GM18861 (cell line): Measurements from ENCODE around the gene EPC2.
"Not testable (repeated sequence)": the region's sequence is repeated elsewhere in the genome, so short reads cannot be mapped to it uniquely, and the experiment has no call there.

Experiments used
- ATAC-seq: cut with Tn5 transposase; IDR thresholded peaks from one replicate; pipeline ENCODE4 v1.9.1; 2021; ENCODE audit not compliant: unreplicated experiment

Gene EPC2

GRCh38 chr2:148638543-148638942 lies 6.0 kb upstream of the EPC2 start:
- no peak for ATAC-seq

GRCh38 chr2:148640767-148641166 lies 3.8 kb upstream of the EPC2 start:
- no peak for ATAC-seq

- no peak for ATAC-seq
Measured at GRCh38 chr2:148642112-148642744, 2.3 kb upstream of the EPC2 start.

- ATAC-seq = no peak
Measured at GRCh38 chr2:148642891-148643416, 1.6 kb upstream of the EPC2 start.

- ATAC-seq = peak; percentile 32
Measured at GRCh38 chr2:148643421-148643820, 1.1 kb upstream of the EPC2 start.

GRCh38 chr2:148644883-148645538 lies 460 bp downstream of the EPC2 start:
- ATAC-seq = peak; percentile 51

GRCh38 chr2:148645539-148646230 lies 1.1 kb downstream of the EPC2 start:
- peak; percentile 43 for ATAC-seq

GRCh38 chr2:148646231-148646559 lies 1.6 kb downstream of the EPC2 start:
- no peak for ATAC-seq

- ATAC-seq = not testable (repeated sequence)
Measured at GRCh38 chr2:148647711-148648110, 3.2 kb downstream of the EPC2 start.

- no peak for ATAC-seq
Measured at GRCh38 chr2:148649936-148650335, 5.4 kb downstream of the EPC2 start.

- ATAC-seq = no peak
Measured at GRCh38 chr2:148650881-148651280, 6.3 kb downstream of the EPC2 start.

GRCh38 chr2:148651972-148652371 lies 7.4 kb downstream of the EPC2 start:
- no peak for ATAC-seq

GRCh38 chr2:148653437-148653836 lies 8.9 kb downstream of the EPC2 start:
- ATAC-seq = peak; percentile 90

- ATAC-seq = no peak
Measured at GRCh38 chr2:148654435-148654834, 9.9 kb downstream of the EPC2 start.

- no peak for ATAC-seq
Measured at GRCh38 chr2:148656516-148656915, 12.0 kb downstream of the EPC2 start.

- ATAC-seq = peak; percentile 95
Measured at GRCh38 chr2:148658807-148659722, 14.5 kb downstream of the EPC2 start.

GRCh38 chr2:148660999-148661398 lies 16.4 kb downstream of the EPC2 start:
- ATAC-seq = no peak

- ATAC-seq = not testable (repeated sequence)
Measured at GRCh38 chr2:148662332-148662731, 17.8 kb downstream of the EPC2 start.

GRCh38 chr2:148664229-148664628 lies 19.7 kb downstream of the EPC2 start:
- no peak for ATAC-seq

- no peak for ATAC-seq
Measured at GRCh38 chr2:148666555-148666954, 22.0 kb downstream of the EPC2 start.
